Endothelial cell of umbilical vein (primary cell): Measurements from ENCODE around the gene NEDD4L.

Experiments
- CTCF ChIP-seq, 2 donors: IDR thresholded peaks; 1 replicate in 1 of 2; 2 replicates in 1 of 2; pipeline ENCODE4 v1.5.1; 2011; ENCODE audit warnings: low read length in 2 of 2, mild to moderate bottlenecking in 2 of 2, moderate library complexity in 2 of 2, control low read depth in 1 of 2, inconsistent platforms in 1 of 2, low read depth in 1 of 2; ENCODE audit not compliant: insufficient read depth in 1 of 2; ENCODE audit errors: extremely low read depth in 1 of 2
- POLR2A ChIP-seq: IDR thresholded peaks from 2 replicates; pipeline ENCODE4 v1.6.1; 2012; ENCODE audit warnings: low read depth, mild to moderate bottlenecking, control low read depth, low read length

- TF ChIP-seq CTCF (IDR thresholded peaks at IDR 0.05; ENCODE audit: extremely low read depth in 1 of 2, insufficient read depth in 1 of 2, low read depth in 1 of 2, low read length in 2 of 2) (no peak), POLR2A (no peak)
These were observed 293.7 kb downstream of the NEDD4L start for GRCh38 chr18:58337686-58338085.
